A673 (cell line): ENCODE data around the gene CCDC85C.

Experiments
- CTCF ChIP-seq: fragments of 300-800, 200-600 bp; sonication (generic); conservative IDR thresholded peaks from 2 replicates; pipeline ENCODE4 v1.5.1; 2017; ENCODE audit warnings: low read depth, mild to moderate bottlenecking, antibody characterized with exemption, low read length, moderate library complexity, mixed read lengths
- EZH2 ChIP-seq: fragments of 200-600 bp; sonication (generic); IDR thresholded peaks from 2 replicates; pipeline ENCODE4 v1.6.1; 2017; ENCODE audit warnings: borderline replicate concordance, low read depth, mild to moderate bottlenecking, mixed read lengths, antibody characterized with exemption, low read length; ENCODE audit not compliant: poor library complexity, severe bottlenecking

- no peak for TF ChIP-seq CTCF
- TF ChIP-seq EZH2: no peak
Measured at GRCh38 chr14:99515301-99516155, 88.5 kb downstream of the CCDC85C start.
